ENCODE results near the gene GAS6.
"Not testable (repeated sequence)": the region's sequence is repeated elsewhere in the genome, so short reads cannot be mapped to it uniquely, and the experiment has no call there.

The GAS6 gene

DNA sequence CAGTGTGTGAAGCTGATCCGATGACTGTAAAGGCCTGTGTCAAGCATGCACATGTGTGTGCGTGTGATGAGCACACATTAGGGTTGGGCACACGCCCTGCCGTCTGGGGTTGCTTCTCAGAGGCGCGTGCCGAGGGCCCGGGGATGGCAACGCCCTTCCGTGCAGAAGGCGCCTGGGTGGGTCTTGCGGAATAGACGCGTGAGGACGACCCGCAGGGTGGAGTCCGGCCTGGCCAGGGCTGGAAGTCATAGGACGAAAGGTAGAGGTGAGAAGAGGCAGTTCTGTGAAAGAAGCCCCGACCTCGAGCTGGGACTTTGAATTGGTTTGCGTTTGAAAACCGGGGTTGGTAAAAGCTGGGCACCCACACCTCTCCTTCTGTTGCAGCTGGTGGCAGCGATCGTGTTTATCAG, 69.1 kb downstream of the GAS6 start:
- Histone ChIP-seq H3K9me3 (ENCODE audit: low read length) (no peaks in the 10 kb centered on the region), H3K4me1 (ENCODE audit: insufficient read depth, low read length) (no peaks in the 10 kb centered on the region), H3K9ac (ENCODE audit: low read length) (no peak overlapping the region), H3K36me3 (ENCODE audit: insufficient read depth, low read length) (no peaks in the 10 kb centered on the region), H3K4me3 (ENCODE audit: low read depth in 1 of 2, low read length in 2 of 2) (no peak overlapping the region), H3K27ac (ENCODE audit: low read depth, low read length) (no peak overlapping the region), H3K27me3 (ENCODE audit: control insufficient read depth in 1 of 2, insufficient read depth in 2 of 2, low read length in 2 of 2) (no peaks in the 10 kb centered on the region)

DNA sequence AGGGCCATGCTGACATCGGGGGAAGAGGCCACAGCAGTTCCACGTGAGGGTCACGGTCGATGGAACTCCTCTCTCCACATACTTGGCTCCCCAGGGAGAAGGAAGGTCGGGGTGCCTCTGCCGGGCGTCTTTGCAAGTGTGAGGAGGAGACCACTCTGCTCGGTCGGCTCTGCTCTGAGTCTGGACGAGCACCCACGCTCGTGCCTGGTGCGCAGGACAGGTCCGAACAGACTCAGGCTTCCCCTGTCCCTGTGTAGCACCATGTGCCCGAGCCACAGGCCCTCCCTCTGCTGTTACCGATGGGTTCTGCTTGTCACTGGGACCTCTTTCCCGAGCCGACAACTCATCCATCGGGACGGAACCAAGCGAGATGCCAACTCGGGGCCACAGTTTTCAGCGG, 69.8 kb downstream of the GAS6 start:
- H3K27ac ChIP-seq (ENCODE audit: low read depth, low read length): no peak overlapping the region
- H3K36me3 ChIP-seq (ENCODE audit: insufficient read depth, low read length): no peaks in the 10 kb centered on the region
- no peak overlapping the region for H3K4me3 ChIP-seq (ENCODE audit: low read depth in 1 of 2, low read length in 2 of 2)
- no peak overlapping the region for H3K9ac ChIP-seq (ENCODE audit: low read length)
- no peaks in the 10 kb centered on the region for H3K27me3 ChIP-seq (ENCODE audit: control insufficient read depth in 1 of 2, insufficient read depth in 2 of 2, low read length in 2 of 2)
- no peaks in the 10 kb centered on the region for H3K9me3 ChIP-seq (ENCODE audit: low read length)
- no peaks in the 10 kb centered on the region for H3K4me1 ChIP-seq (ENCODE audit: insufficient read depth, low read length)

DNA sequence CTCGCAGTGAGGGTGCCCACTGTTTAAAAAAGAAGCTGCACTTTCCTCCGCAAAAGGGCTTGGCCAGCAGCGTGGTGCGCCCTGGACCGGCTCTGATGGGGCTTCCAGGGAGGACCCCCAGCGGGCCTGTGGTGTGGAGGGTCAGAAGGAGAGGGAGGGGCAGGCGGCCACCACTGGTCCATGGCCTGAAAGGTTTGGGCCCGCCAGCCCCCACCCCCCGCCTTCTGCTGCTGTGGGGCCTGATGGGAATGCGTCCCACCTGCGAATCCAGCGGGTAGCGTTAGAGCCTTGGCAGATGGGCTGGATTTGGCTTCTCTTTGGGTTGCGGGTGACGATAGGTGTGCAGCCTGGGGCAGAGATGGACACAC, 70.2 kb downstream of the GAS6 start:
- Histone ChIP-seq H3K4me1 (ENCODE audit: insufficient read depth, low read length) (no peaks in the 10 kb centered on the region), H3K27me3 (ENCODE audit: control insufficient read depth in 1 of 2, insufficient read depth in 2 of 2, low read length in 2 of 2) (no peaks in the 10 kb centered on the region), H3K9ac (ENCODE audit: low read length) (no peak overlapping the region), H3K27ac (ENCODE audit: low read depth, low read length) (no peak overlapping the region), H3K4me3 (ENCODE audit: low read depth in 1 of 2, low read length in 2 of 2) (no peak overlapping the region), H3K9me3 (ENCODE audit: low read length) (no peaks in the 10 kb centered on the region), H3K36me3 (ENCODE audit: insufficient read depth, low read length) (no peaks in the 10 kb centered on the region)

DNA sequence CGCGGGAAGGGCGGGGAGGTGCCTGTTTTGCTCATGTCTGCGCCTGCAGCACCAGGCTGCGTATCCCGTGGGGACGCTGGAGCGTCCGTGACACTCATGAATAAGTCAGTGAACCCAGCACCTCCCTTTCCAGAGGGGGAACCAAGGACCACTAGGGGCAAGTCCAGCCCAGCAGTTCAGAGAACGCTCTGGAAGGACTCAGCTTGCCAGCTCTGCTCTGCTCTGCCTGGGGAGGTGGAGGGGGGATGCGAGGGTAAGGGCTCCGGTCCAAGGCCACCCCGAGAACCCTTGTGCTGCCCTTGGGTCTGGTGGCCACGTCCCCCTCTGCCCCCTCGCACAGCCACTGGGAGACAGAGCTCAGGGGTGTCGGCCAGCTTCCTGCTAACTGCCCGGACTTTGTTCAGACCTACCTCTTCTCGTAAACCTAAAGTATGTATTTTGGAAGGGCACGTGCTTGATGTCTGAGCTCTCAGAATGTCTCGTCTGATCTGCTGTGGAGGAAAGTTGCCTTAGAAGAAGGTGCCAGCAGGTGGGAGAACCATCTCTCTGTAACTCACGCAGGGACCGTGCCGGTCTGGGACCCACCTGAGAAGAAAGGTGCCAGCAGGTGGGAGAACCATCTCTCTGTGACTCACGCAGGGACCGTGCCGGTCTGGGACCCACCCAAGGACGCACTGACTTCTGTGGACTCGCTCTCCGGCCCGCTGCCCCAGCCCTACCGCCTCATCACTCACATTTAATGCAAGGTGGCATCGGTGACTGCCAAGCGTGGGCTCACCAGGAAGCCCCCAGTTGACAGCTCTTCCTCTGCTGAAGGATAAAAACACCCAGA, 70.8 kb downstream of the GAS6 start:
- Histone ChIP-seq H3K4me3 (ENCODE audit: low read depth in 1 of 2, low read length in 2 of 2) (no peak overlapping the region), H3K27ac (ENCODE audit: low read depth, low read length) (no peak overlapping the region), H3K36me3 (ENCODE audit: insufficient read depth, low read length) (no peaks in the 10 kb centered on the region), H3K9me3 (ENCODE audit: low read length) (no peaks in the 10 kb centered on the region), H3K4me1 (ENCODE audit: insufficient read depth, low read length) (no peaks in the 10 kb centered on the region), H3K9ac (ENCODE audit: low read length) (no peak overlapping the region), H3K27me3 (ENCODE audit: control insufficient read depth in 1 of 2, insufficient read depth in 2 of 2, low read length in 2 of 2) (no peaks in the 10 kb centered on the region)

DNA sequence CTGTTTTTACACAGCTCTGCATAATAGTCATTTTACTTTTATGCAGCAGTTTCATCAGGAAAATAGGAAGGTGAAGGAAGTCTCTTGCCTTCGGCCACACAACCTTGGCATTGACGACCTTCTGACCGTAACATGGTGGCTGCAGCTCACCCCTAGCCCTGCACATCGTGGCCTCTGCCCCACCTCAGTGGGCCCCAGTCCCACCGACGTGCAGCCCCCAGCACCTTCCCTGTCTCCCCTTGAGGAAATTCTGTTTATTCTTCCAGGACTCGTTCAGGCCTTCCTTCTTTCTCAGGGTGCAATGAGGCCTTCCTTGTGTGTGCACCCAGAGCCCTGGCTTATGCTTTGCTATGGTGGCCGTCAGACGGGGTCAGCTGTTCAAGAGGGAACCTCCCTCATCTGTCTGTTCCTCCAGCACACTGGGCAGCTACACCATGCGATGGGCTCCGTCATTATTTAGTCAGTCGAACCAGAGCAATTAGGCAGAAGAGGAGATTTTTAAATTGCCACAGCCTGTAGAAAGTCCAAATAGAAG, 71.6 kb downstream of the GAS6 start:
- Histone ChIP-seq H3K4me1 (ENCODE audit: insufficient read depth, low read length) (no peaks in the 10 kb centered on the region), H3K9ac (ENCODE audit: low read length) (no peak overlapping the region), H3K27me3 (ENCODE audit: control insufficient read depth in 1 of 2, insufficient read depth in 2 of 2, low read length in 2 of 2) (no peaks in the 10 kb centered on the region), H3K36me3 (ENCODE audit: insufficient read depth, low read length) (no peaks in the 10 kb centered on the region), H3K27ac (ENCODE audit: low read depth, low read length) (no peak overlapping the region), H3K9me3 (ENCODE audit: low read length) (no peaks in the 10 kb centered on the region), H3K4me3 (ENCODE audit: low read depth in 1 of 2, low read length in 2 of 2) (no peak overlapping the region)

DNA sequence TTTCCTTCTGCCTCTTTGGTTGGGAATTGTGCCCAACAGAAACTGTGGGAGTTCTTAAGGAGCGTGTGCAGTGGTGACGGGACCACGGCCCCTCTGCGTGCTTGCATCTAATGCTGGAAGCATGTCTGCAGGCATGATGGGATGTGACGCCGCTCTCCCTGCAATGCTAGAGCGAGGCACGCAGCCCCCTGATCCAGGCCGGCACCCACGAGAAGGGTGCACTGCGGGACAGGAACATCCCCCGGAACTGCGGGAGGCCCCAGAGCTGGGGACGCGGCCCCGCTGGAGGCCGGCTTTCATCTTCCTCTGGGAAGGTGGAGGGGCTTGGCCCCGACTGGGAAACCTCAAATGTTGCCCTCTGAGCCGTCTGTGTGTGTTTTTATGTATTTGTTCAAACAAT, 72.1 kb downstream of the GAS6 start:
- Histone ChIP-seq H3K9ac (ENCODE audit: low read length) (no peak overlapping the region), H3K36me3 (ENCODE audit: insufficient read depth, low read length) (no peaks in the 10 kb centered on the region), H3K9me3 (ENCODE audit: low read length) (no peaks in the 10 kb centered on the region), H3K4me3 (ENCODE audit: low read depth in 1 of 2, low read length in 2 of 2) (no peak overlapping the region), H3K27me3 (ENCODE audit: control insufficient read depth in 1 of 2, insufficient read depth in 2 of 2, low read length in 2 of 2) (no peaks in the 10 kb centered on the region), H3K27ac (ENCODE audit: low read depth, low read length) (no peak overlapping the region), H3K4me1 (ENCODE audit: insufficient read depth, low read length) (no peaks in the 10 kb centered on the region)

DNA sequence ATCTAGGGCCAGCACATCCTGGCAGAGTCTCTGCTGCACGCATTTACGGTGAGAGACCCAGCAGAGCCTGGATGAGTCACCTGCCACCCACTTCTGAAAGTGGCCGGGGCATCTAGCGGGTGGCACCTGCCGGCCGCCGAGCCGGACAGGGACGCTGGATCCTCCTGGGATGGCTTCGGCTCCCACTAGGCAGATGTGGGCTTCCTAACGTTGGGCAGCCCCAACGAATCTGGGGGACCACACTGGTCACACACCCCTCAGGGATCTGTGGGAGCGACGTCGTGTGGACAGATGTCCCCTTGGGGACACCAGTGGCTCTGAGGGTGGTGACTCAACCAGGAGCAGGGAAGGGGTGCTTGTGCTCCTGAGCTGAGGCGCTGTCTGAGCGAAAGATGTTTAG, 72.7 kb downstream of the GAS6 start:
- Histone ChIP-seq H3K4me1 (ENCODE audit: insufficient read depth, low read length) (no peaks in the 10 kb centered on the region), H3K4me3 (ENCODE audit: low read depth in 1 of 2, low read length in 2 of 2) (no peak overlapping the region), H3K27me3 (ENCODE audit: control insufficient read depth in 1 of 2, insufficient read depth in 2 of 2, low read length in 2 of 2) (no peaks in the 10 kb centered on the region), H3K36me3 (ENCODE audit: insufficient read depth, low read length) (no peaks in the 10 kb centered on the region), H3K9ac (ENCODE audit: low read length) (no peak overlapping the region), H3K27ac (ENCODE audit: low read depth, low read length) (no peak overlapping the region), H3K9me3 (ENCODE audit: low read length) (no peaks in the 10 kb centered on the region)

DNA sequence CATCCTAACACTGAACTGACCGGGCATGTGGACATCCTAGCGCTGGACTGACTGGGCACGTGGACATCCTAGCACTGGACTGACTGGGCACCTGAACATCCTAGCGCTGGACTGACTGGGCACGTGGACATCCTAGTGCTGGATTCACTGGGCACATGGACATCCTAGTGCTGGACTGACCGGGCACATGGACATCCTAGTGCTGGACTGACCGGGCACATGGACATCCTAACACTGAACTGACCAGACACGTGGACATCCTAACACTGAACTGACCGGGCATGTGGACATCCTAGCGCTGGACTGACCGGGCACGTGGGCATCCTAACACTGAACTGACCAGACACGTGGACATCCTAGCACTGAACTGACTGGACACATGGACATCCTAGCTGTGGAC, 73.9 kb downstream of the GAS6 start:
- not testable (repeated sequence) for H3K9me3 ChIP-seq (ENCODE audit: low read length); H3K9ac ChIP-seq (ENCODE audit: low read length); H3K36me3 ChIP-seq (ENCODE audit: insufficient read depth, low read length); H3K27ac ChIP-seq (ENCODE audit: low read depth, low read length); H3K27me3 ChIP-seq (ENCODE audit: control insufficient read depth in 1 of 2, insufficient read depth in 2 of 2, low read length in 2 of 2); H3K4me3 ChIP-seq (ENCODE audit: low read depth in 1 of 2, low read length in 2 of 2); H3K4me1 ChIP-seq (ENCODE audit: insufficient read depth, low read length)

DNA sequence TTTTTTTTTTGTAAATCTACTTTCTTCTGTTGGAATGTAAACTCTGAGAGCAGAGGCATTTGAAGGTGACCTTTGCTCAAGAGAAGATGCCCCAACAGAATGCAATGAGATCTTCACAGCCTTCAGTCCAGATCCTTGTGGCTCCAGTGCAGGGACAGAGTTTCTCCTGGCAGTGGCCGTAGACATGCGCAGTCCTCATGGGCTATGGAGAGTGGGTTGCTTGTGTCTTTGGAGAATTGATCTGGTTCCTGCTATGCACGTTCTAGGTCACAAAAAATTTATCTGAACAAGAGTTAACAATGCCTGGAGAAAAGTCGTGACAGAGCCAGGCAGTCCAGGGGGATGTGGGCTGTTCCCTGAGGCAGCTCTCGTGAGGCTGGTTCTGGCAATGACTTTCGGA, 74.7 kb downstream of the GAS6 start:
- no peaks in the 10 kb centered on the region for H3K4me1 ChIP-seq (ENCODE audit: insufficient read depth, low read length)
- H3K36me3 ChIP-seq (ENCODE audit: insufficient read depth, low read length): no peaks in the 10 kb centered on the region
- H3K27ac ChIP-seq (ENCODE audit: low read depth, low read length): no peak overlapping the region
- H3K27me3 ChIP-seq (ENCODE audit: control insufficient read depth in 1 of 2, insufficient read depth in 2 of 2, low read length in 2 of 2): no peaks in the 10 kb centered on the region
- H3K4me3 ChIP-seq (ENCODE audit: low read depth in 1 of 2, low read length in 2 of 2): no peak overlapping the region
- no peaks in the 10 kb centered on the region for H3K9me3 ChIP-seq (ENCODE audit: low read length)
- H3K9ac ChIP-seq (ENCODE audit: low read length): no peak overlapping the region

DNA sequence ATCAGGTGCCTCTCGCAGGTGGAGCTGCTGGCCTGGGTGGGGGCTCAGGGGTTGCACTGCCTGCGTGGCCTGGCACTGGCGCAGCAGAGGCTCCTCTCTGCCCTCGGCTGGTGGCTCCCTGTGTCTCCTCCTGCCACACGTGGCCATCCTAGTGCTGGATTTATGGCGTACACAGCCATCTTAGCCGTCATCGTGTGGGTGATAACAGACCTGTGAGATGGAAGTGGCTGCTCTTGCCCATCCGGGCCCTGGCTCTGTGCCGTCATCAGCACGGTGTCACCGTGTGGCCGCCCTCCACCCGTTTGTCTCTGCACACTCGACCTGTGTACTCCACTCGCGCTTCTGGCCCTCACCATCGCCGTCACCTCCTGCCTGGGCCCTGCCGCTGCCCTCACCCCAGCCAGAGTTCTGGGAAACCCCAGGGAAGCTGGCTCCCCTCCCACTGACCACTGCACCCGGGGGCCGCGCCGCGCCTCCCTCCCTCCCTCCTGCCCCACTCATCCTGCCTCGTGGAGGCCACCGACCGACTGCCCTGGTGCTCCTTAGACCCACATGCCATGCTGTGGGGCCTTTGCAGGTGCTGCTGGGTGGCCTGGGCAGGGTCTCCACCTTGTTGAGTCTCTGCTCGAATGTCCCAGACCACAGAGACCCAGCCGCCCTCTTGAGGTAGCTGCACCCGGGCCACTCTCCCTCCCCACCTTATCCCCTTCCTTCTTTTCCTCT, 75.3 kb downstream of the GAS6 start:
- Histone ChIP-seq H3K4me1 (ENCODE audit: insufficient read depth, low read length) (no peaks in the 10 kb centered on the region), H3K4me3 (ENCODE audit: low read depth in 1 of 2, low read length in 2 of 2) (no peak overlapping the region), H3K9me3 (ENCODE audit: low read length) (no peaks in the 10 kb centered on the region), H3K27ac (ENCODE audit: low read depth, low read length) (no peak overlapping the region), H3K36me3 (ENCODE audit: insufficient read depth, low read length) (no peaks in the 10 kb centered on the region), H3K27me3 (ENCODE audit: control insufficient read depth in 1 of 2, insufficient read depth in 2 of 2, low read length in 2 of 2) (no peaks in the 10 kb centered on the region), H3K9ac (ENCODE audit: low read length) (no peak overlapping the region)

DNA sequence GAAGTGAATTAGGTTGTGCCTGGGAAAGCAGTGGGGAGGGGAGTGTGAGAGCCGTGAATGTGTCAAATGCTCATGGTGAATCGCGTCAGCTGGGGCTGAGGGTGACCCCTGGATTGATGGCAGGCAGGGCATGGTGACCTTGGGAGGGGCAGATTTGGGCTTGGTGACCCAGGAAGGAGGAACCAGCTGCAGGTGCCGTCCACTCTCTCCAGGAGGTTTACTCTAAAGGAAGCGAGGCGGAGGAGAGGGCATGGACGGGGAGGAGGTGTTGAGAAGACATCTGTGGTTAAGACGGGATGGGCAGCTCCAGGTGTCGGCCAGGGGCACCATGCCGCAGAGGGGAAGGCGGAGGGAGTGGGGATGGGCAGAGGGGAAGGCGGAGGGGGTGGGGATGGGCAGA, 76.2 kb downstream of the GAS6 start:
- H3K27ac ChIP-seq (ENCODE audit: low read depth, low read length): no peak overlapping the region
- H3K36me3 ChIP-seq (ENCODE audit: insufficient read depth, low read length): no peaks in the 10 kb centered on the region
- H3K9ac ChIP-seq (ENCODE audit: low read length): no peak overlapping the region
- H3K4me1 ChIP-seq (ENCODE audit: insufficient read depth, low read length): no peaks in the 10 kb centered on the region
- no peak overlapping the region for H3K4me3 ChIP-seq (ENCODE audit: low read depth in 1 of 2, low read length in 2 of 2)
- H3K9me3 ChIP-seq (ENCODE audit: low read length): no peaks in the 10 kb centered on the region
- H3K27me3 ChIP-seq (ENCODE audit: control insufficient read depth in 1 of 2, insufficient read depth in 2 of 2, low read length in 2 of 2): no peaks in the 10 kb centered on the region
